Neural crest cell (in vitro differentiated cells): Measurements from ENCODE around the gene ANKRD34B. TPM values are rescaled to one million over a fixed set of nuclear protein-coding genes. Genes with fewer than 3 reads are reported as not detected.
"Not testable (repeated sequence)": the region's sequence is repeated elsewhere in the genome, so short reads cannot be mapped to it uniquely, and the experiment has no call there.

Experiments used
- DNase-seq: peaks from one replicate; pipeline ENCODE4 v3.0.0; 2021; ENCODE audit warnings: low read depth, mixed read lengths, low spot score
- H3K27ac Mint-ChIP-seq: one replicate; pipeline ENCODE4 v1.8.0; 2021; ENCODE audit warnings: mild to moderate bottlenecking, mixed read lengths; ENCODE audit not compliant: unreplicated experiment
- H3K27me3 Mint-ChIP-seq: 2 replicates; pipeline ENCODE4 v1.8.0; 2021; ENCODE audit warnings: low read depth, mild to moderate bottlenecking, mixed read lengths
- H3K36me3 Mint-ChIP-seq: 2 replicates; pipeline ENCODE4 v1.8.0; 2021; ENCODE audit warnings: low read depth, mild to moderate bottlenecking, mixed read lengths
- H3K4me1 Mint-ChIP-seq: 2 replicates; pipeline ENCODE4 v1.8.0; 2021; ENCODE audit warnings: mixed read lengths
- H3K4me3 Mint-ChIP-seq: one replicate; pipeline ENCODE4 v1.8.0; 2021; ENCODE audit warnings: mild to moderate bottlenecking, mixed read lengths
- H3K9me3 Mint-ChIP-seq: 2 replicates; pipeline ENCODE4 v1.8.0; 2021; ENCODE audit warnings: mixed read lengths
- CTCF ChIP-seq: fragments of 200-600 bp; sonication (generic); conservative IDR thresholded peaks from 2 replicates; pipeline ENCODE4 v1.5.0; 2021; ENCODE audit warnings: antibody characterized with exemption, mild to moderate bottlenecking
- total RNA-seq: library from RNA; stranded (reverse); gene quantifications from 2 replicates; pipeline ENCODE4 v1.2.1, GENCODE V29; 2021

The ANKRD34B gene
- total RNA-seq, 1 donor from 2014 or later: 0.05 TPM

- no peak for DNase-seq
- no peak for TF ChIP-seq CTCF
- Mint-ChIP-seq H3K27ac (no peak overlapping the region), H3K36me3 (no peaks in the 10 kb centered on the region), H3K9me3 (no peaks in the 10 kb centered on the region), H3K4me3 (no peak overlapping the region), H3K4me1 (no peaks in the 10 kb centered on the region), H3K27me3 (no peaks in the 10 kb centered on the region)
Observed at GRCh38 chr5:80588858-80589540, 18.9 kb upstream of the ANKRD34B start.

GRCh38 chr5:80584770-80585169 lies 14.7 kb upstream of the ANKRD34B start:
- no peaks in the 10 kb centered on the region for H3K4me1 Mint-ChIP-seq
- peaks cover 2% of the 10 kb centered on the region for H3K9me3 Mint-ChIP-seq
- TF ChIP-seq CTCF: no peak
- no peaks in the 10 kb centered on the region for H3K36me3 Mint-ChIP-seq
- no peak for DNase-seq
- H3K27me3 Mint-ChIP-seq: peaks cover under 1% of the 10 kb centered on the region
- H3K27ac Mint-ChIP-seq: no peak overlapping the region
- no peak overlapping the region for H3K4me3 Mint-ChIP-seq

- not testable (repeated sequence) for H3K4me3 Mint-ChIP-seq
Observed at GRCh38 chr5:80580291-80580690, 10.2 kb upstream of the ANKRD34B start.

GRCh38 chr5:80579050-80579449 lies 9.0 kb upstream of the ANKRD34B start:
- H3K27ac Mint-ChIP-seq: no peak overlapping the region

More at GRCh38 chr5:80580291-80580690, 10.2 kb upstream of the ANKRD34B start:
- not testable (repeated sequence) for H3K9me3 Mint-ChIP-seq, H3K36me3 Mint-ChIP-seq, H3K4me1 Mint-ChIP-seq, DNase-seq, H3K27ac Mint-ChIP-seq
- peaks cover 38% of the 10 kb centered on the region for H3K27me3 Mint-ChIP-seq

GRCh38 chr5:80577707-80578106 lies 7.6 kb upstream of the ANKRD34B start:
- H3K36me3 Mint-ChIP-seq: no peaks in the 10 kb centered on the region
- peaks cover 2% of the 10 kb centered on the region for H3K9me3 Mint-ChIP-seq
- H3K4me3 Mint-ChIP-seq: no peak overlapping the region
- H3K27me3 Mint-ChIP-seq: peaks cover 58% of the 10 kb centered on the region
- no peak for TF ChIP-seq CTCF
- no peak for DNase-seq
- no peak overlapping the region for H3K27ac Mint-ChIP-seq
- no peaks in the 10 kb centered on the region for H3K4me1 Mint-ChIP-seq

More at GRCh38 chr5:80579050-80579449, 9.0 kb upstream of the ANKRD34B start:
- H3K4me1 Mint-ChIP-seq: no peaks in the 10 kb centered on the region
- H3K27me3 Mint-ChIP-seq: peaks cover 46% of the 10 kb centered on the region
- H3K36me3 Mint-ChIP-seq: no peaks in the 10 kb centered on the region
- DNase-seq: no peak
- peaks cover 2% of the 10 kb centered on the region for H3K9me3 Mint-ChIP-seq
- no peak overlapping the region for H3K4me3 Mint-ChIP-seq
- no peak for TF ChIP-seq CTCF

- Mint-ChIP-seq H3K36me3 (no peaks in the 10 kb centered on the region), H3K9me3 (peaks cover 3% of the 10 kb centered on the region), H3K27me3 (peaks cover 71% of the 10 kb centered on the region), H3K4me1 (no peaks in the 10 kb centered on the region), H3K27ac (no peak overlapping the region), H3K4me3 (no peak overlapping the region)
- no peak for DNase-seq
- TF ChIP-seq CTCF: no peak
Observed at GRCh38 chr5:80576383-80576782, 6.3 kb upstream of the ANKRD34B start.
